EH (cell line): ENCODE results near the gene LDHB.
"Not testable (repeated sequence)": the region's sequence is repeated elsewhere in the genome, so short reads cannot be mapped to it uniquely, and the experiment has no call there.

Source experiments
- DNase-seq: peaks from one replicate; pipeline ENCODE4 v3.0.0-alpha.2; 2015; ENCODE audit warnings: low read depth

Gene LDHB

DNA sequence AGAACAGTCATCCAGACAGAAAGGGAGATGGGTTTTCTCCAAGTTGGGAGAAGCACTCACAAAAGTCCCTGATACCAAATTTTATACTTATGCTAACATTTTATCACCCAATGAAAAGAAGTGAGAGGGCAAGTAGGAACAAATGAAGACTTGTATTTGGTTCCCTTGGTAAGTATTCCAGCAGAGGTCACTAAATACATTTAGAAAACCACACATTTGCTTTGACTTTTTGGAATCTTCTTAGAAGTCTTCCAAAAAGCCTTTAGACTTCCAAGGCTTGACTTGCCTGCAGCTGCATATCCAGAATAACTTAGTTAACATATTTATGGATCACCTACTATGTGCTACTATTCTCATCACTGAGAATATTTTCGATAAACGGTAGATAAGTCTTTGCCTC lies 49.9 kb downstream of the LDHB start:
- DNase-seq = peak; percentile 33

- no peak for DNase-seq
Measured at GRCh38 chr12:21606175-21606574, 51.5 kb downstream of the LDHB start.

GRCh38 chr12:21604245-21605101 lies 53.2 kb downstream of the LDHB start, which contains the start of gene GYS2:
GYS2 (minus strand) TSS chr12:21604847; CDS start chr12:21604592, 255 bp downstream.
- no peak for DNase-seq

GRCh38 chr12:21602774-21603173 lies 54.9 kb downstream of the LDHB start:
- DNase-seq = no peak

DNA sequence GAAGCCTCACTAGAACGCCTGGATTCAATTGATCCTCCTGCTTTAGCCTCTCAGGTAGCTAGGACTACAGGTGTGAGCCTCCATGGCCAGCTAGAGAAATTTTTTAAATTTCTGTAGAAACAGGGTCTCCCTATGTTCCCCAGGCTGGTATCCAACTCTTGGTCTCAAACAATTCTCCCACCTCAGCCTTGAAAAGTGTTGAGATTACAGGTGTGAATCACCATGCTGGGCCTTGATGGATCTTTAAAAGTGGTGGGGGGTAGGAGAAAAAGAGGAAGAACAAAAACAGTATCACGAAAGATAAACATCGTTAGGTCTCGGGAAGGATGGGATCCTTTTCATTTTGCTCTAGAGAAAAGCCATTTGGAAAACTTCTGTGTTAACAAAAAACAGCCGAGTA lies 57.4 kb downstream of the LDHB start:
- no peak for DNase-seq

GRCh38 chr12:21599143-21599999 lies 58.3 kb downstream of the LDHB start:
- no peak for DNase-seq

DNA sequence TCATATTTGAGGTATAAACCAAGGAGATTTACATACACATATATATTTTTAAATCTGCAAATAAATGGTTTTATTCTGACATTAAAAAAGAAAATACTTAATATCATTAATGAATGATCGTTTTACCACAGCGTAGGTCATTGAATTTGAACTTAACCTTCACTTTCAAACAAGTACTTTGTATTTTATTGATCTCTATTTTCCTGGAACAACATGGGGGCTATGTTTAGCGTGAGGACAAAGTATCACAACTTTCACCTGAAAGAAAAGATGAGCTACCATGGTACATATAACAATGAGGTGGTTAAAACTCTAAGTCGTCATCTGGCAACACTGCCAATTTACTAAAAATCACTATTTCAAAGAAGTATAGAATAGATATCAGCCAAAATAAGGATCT lies 59.0 kb downstream of the LDHB start:
- no peak for DNase-seq

GRCh38 chr12:21595356-21595755 lies 62.3 kb downstream of the LDHB start:
- not testable (repeated sequence) for DNase-seq

- no peak for DNase-seq
Measured at GRCh38 chr12:21585485-21585884, 72.2 kb downstream of the LDHB start.
